Activated CD4-positive, alpha-beta T cell treated with anti-CD3 and anti-CD28 coated beads for 36 hours (primary cell): ENCODE data around the gene PYDC1. TPM values are rescaled to one million over a fixed set of nuclear protein-coding genes. Genes with fewer than 3 reads are reported as not detected.
"Not testable (repeated sequence)": the region's sequence is repeated elsewhere in the genome, so short reads cannot be mapped to it uniquely, and the experiment has no call there.

Experiments used
- ATAC-seq: fragments of 200-7000 bp; cut with Tn5 transposase; one replicate; pipeline ENCODE4 v1.10.0; 2021; ENCODE audit warnings: mild to moderate bottlenecking, moderate library complexity
- CTCF ChIA-PET: fragments of 350-600 bp; sonication (Branson Sonifier 250); formaldehyde crosslinking; loops from one replicate; lab custom pipeline; 2021; ENCODE audit warnings: antibody characterized with exemption; lab: Charles Lee
- POLR2A ChIA-PET: fragments of 350-600 bp; sonication (Branson Sonifier 250); formaldehyde crosslinking; loops from one replicate; lab custom pipeline; 2021; ENCODE audit warnings: antibody characterized with exemption, inconsistent platforms; lab: Charles Lee
- DNase-seq: peaks from one replicate; pipeline ENCODE4 v3.0.0-alpha.2; 2020
- H3K27ac Mint-ChIP-seq: one replicate; pipeline ENCODE4 v1.8.0; 2021; ENCODE audit warnings: mixed read lengths
- H3K27me3 Mint-ChIP-seq: one replicate; pipeline ENCODE4 v1.8.0; 2021; ENCODE audit warnings: mixed read lengths
- H3K36me3 Mint-ChIP-seq: one replicate; pipeline ENCODE4 v1.8.0; 2021; ENCODE audit warnings: low read depth, mixed read lengths
- H3K4me1 Mint-ChIP-seq: one replicate; pipeline ENCODE4 v1.8.0; 2021; ENCODE audit warnings: mixed read lengths
- H3K4me3 Mint-ChIP-seq: one replicate; pipeline ENCODE4 v1.8.0; 2021; ENCODE audit warnings: mild to moderate bottlenecking, moderate library complexity, mixed read lengths
- H3K9me3 Mint-ChIP-seq: one replicate; pipeline ENCODE4 v1.8.0; 2021; ENCODE audit warnings: low read depth, mixed read lengths
- intact Hi-C, 2 experiments: fragments of 100-400 bp; cut with DNase I in 1 of 2; cut with micrococcal nuclease in 1 of 2; formaldehyde crosslinking; loops; one replicate each; pipeline versions ENCODE4 v1.14.2 to v1.15.1; 2022 to 2024; cut with DNase I, micrococcal nuclease
- total RNA-seq, 2 experiments: library from RNA; stranded (reverse); gene quantifications; one replicate each; pipeline ENCODE4 v1.2.3, GENCODE V29; 2021

PYDC1 gene
- total RNA-seq, 2 experiments from 2014 or later = not detected

DNA sequence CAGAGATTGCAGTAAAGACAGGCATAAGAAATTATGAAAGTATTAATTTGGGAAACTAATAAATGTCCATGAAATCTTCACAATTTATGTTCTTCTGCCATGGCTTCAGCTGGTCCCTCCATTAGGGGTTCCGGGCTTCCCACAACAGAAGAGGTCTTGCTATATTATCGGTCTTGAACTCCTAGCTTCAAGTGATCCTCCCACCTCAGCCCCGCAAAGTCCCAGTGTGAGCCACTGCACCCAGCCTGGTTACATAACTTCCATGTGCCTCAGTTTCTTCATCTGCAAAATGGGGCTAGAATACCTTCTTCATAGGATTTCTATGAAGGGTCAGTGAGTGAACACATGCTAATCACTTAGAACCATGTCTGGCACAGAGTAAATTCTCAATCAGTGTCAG lies 29.4 kb upstream of the PYDC1 start:
- intact Hi-C loops = no loop called here
- no peaks in the 10 kb centered on the region for H3K36me3 Mint-ChIP-seq
- ChIA-PET CTCF (no interaction called here), POLR2A (no interaction called here)
- H3K27me3 Mint-ChIP-seq = no peaks in the 10 kb centered on the region
- no peak overlapping the region for H3K27ac Mint-ChIP-seq
- DNase-seq (no peak), ATAC-seq (no peak)
- no peak overlapping the region for H3K4me3 Mint-ChIP-seq
- no peaks in the 10 kb centered on the region for H3K9me3 Mint-ChIP-seq
- H3K4me1 Mint-ChIP-seq = peaks cover 11% of the 10 kb centered on the region

DNA sequence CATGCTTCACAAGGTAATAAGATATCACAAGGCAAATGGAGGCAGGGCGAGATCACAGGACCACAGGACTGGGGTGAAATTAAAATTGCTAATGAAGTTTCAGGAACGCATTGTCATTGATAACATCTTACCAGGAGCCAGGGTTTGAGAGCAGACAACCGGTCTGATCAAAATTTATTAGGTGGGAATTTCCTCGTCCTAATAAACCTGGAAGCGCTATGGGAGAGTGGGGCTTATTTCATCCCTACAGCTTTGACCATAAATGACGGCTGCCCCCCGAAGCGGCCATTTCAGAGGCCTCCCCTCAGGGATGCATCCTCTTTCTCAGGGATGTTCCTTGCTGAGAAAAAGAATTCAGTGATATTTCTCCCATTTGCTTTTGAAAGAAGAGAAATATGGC lies 28.7 kb upstream of the PYDC1 start:
- POLR2A ChIA-PET, intact Hi-C loops, H3K4me3 Mint-ChIP-seq, H3K27me3 Mint-ChIP-seq, H3K36me3 Mint-ChIP-seq, H3K9me3 Mint-ChIP-seq, H3K27ac Mint-ChIP-seq, DNase-seq, H3K4me1 Mint-ChIP-seq, CTCF ChIA-PET, ATAC-seq: not testable (repeated sequence)

- ChIA-PET CTCF (interaction anchor here (0.5 kb wide), 1 partner anchor 35 kb away, joined by 3 read pairs; no protein-coding TSS in a partner anchor), POLR2A (no interaction called here)
- no peaks in the 10 kb centered on the region for H3K36me3 Mint-ChIP-seq
- no peaks in the 10 kb centered on the region for H3K27me3 Mint-ChIP-seq
- ATAC-seq = no peak
- no peak overlapping the region for H3K27ac Mint-ChIP-seq
- DNase-seq = no peak
- intact Hi-C loops = no loop called here
- no peaks in the 10 kb centered on the region for H3K4me1 Mint-ChIP-seq
- H3K9me3 Mint-ChIP-seq = no peaks in the 10 kb centered on the region
- no peak overlapping the region for H3K4me3 Mint-ChIP-seq
Measured at GRCh38 chr16:31243734-31244670, 27.1 kb upstream of the PYDC1 start.

GRCh38 chr16:31242206-31242605 lies 25.3 kb upstream of the PYDC1 start:
- H3K27me3 Mint-ChIP-seq = no peaks in the 10 kb centered on the region
- DNase-seq (no peak), ATAC-seq (no peak)
- intact Hi-C loops = no loop called here
- H3K9me3 Mint-ChIP-seq = no peaks in the 10 kb centered on the region
- H3K4me3 Mint-ChIP-seq = no peak overlapping the region
- H3K27ac Mint-ChIP-seq = no peak overlapping the region
- H3K4me1 Mint-ChIP-seq = no peaks in the 10 kb centered on the region
- no peaks in the 10 kb centered on the region for H3K36me3 Mint-ChIP-seq
- CTCF ChIA-PET = no interaction called here
- POLR2A ChIA-PET = no interaction called here

DNA sequence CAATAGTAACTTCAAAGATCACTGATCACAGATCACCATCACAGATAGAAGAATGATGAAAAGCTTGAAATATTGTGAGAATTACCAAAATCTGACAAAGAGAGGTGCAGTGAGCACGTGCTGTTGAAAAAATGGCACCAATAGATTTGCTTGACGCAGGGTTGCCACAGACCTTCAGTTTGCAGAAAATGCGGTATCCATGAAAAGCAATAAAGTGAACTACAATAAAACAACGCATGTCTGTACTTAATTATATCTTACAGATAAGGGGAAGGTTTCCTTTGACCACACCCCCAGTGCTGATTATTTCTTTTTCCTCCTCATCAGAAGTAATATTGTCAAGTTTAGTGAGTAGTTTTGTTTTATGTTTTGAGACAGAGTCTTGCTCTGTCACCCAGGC lies 21.1 kb upstream of the PYDC1 start:
- POLR2A ChIA-PET = no interaction called here

DNA sequence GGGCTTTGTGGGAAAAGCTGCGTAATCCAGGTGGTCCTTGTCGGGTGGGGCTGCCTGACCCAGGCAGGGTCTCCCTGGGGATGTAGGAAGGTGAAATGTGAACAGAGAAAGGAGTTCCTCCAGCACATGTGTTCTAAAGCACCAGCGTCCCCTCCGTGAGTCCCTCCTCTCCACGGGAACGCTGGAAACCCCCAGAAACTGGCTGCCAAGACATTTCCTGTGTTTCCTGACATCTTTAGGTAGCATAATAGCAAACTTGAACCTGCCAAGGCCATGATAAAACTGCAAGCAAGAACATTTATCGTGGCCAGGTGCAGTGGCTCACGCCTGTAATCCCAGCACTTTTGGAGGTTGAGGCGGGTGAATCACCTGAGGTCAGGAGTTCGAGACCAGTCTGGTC lies 12.6 kb upstream of the PYDC1 start:
- Mint-ChIP-seq H3K4me3 (no peak overlapping the region), H3K9me3 (no peaks in the 10 kb centered on the region), H3K27ac (no peak overlapping the region), H3K4me1 (no peaks in the 10 kb centered on the region), H3K36me3 (no peaks in the 10 kb centered on the region), H3K27me3 (peaks cover 3% of the 10 kb centered on the region)
- DNase-seq (no peak), ATAC-seq (no peak)
- intact Hi-C loops = no loop called here
- ChIA-PET POLR2A (no interaction called here), CTCF (interaction anchor here (0.9 kb wide), 1 partner anchor 225 kb away, joined by 3 read pairs; no protein-coding TSS in a partner anchor)

More for the DNA sequence above, 21.1 kb upstream of the PYDC1 start:
- H3K36me3 Mint-ChIP-seq = no peaks in the 10 kb centered on the region
- H3K4me1 Mint-ChIP-seq = no peaks in the 10 kb centered on the region
- DNase-seq (no peak), ATAC-seq (no peak)
- no peaks in the 10 kb centered on the region for H3K9me3 Mint-ChIP-seq
- CTCF ChIA-PET = no interaction called here
- no peak overlapping the region for H3K4me3 Mint-ChIP-seq
- intact Hi-C loops = no loop called here
- H3K27ac Mint-ChIP-seq = no peak overlapping the region
- no peaks in the 10 kb centered on the region for H3K27me3 Mint-ChIP-seq

DNA sequence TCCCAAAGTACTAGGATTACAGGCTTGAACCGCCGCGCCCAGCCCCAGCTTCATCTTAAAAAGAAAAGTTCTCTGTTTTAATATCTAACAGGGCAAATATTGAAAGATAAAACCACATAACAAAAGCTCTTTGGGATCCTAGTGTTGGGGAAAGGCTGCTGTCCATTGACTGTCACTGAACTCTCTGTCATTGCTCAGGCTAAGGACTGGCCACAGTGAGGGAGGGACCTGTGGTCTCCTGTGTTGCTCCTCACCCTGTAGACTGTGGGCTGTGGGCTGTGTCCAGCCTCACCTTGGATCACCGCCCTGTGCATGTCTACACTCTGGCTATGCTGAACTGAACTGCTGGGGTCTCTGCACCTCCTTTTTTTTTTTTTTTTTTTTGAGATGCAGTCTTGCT lies 11.3 kb upstream of the PYDC1 start:
- Mint-ChIP-seq H3K4me1 (no peaks in the 10 kb centered on the region), H3K27me3 (peaks cover 3% of the 10 kb centered on the region), H3K36me3 (no peaks in the 10 kb centered on the region), H3K27ac (no peak overlapping the region), H3K9me3 (no peaks in the 10 kb centered on the region), H3K4me3 (no peak overlapping the region)
- ChIA-PET CTCF (interaction anchor here (0.5 to 1.3 kb wide), 2 partner anchors 25 to 165 kb away, joined by 3 to 4 read pairs; no protein-coding TSS in a partner anchor), POLR2A (no interaction called here)
- DNase-seq (no peak), ATAC-seq (no peak)
- intact Hi-C loops = no loop called here

GRCh38 chr16:31225193-31225592 lies 8.3 kb upstream of the PYDC1 start:
- ATAC-seq (no peak), DNase-seq (no peak)
- Mint-ChIP-seq H3K27ac (no peak overlapping the region), H3K4me3 (no peak overlapping the region), H3K36me3 (no peaks in the 10 kb centered on the region), H3K9me3 (no peaks in the 10 kb centered on the region), H3K27me3 (peaks cover 12% of the 10 kb centered on the region), H3K4me1 (no peaks in the 10 kb centered on the region)
- ChIA-PET POLR2A (no interaction called here), CTCF (no interaction called here)
- intact Hi-C loops = no loop called here

DNA sequence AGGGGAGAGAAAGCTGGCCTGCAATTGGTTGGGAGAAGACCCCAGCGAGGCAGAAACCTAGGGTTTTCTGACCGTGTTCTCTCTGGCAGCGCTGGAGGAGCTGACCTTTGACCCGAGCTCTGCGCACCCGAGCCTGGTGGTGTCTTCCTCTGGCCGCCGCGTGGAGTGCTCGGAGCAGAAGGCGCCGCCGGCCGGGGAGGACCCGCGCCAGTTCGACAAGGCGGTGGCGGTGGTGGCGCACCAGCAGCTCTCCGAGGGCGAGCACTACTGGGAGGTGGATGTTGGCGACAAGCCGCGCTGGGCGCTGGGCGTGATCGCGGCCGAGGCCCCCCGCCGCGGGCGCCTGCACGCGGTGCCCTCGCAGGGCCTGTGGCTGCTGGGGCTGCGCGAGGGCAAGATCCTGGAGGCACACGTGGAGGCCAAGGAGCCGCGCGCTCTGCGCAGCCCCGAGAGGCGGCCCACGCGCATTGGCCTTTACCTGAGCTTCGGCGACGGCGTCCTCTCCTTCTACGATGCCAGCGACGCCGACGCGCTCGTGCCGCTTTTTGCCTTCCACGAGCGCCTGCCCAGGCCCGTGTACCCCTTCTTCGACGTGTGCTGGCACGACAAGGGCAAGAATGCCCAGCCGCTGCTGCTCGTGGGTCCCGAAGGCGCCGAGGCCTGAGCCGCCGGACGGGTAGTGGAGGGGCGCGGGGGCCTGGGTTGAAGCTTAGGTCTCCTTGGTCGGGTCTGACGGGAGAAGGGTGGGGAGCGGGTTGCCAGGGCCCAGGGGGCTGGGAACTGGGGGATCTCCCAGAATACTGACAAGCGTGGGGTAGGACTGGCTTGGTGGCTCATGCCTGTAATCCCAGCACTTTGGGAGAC lies 7.4 kb upstream of the PYDC1 start:
- Mint-ChIP-seq H3K9me3 (no peaks in the 10 kb centered on the region), H3K27me3 (peaks cover 12% of the 10 kb centered on the region), H3K4me3 (no peak overlapping the region), H3K36me3 (no peaks in the 10 kb centered on the region), H3K27ac (no peak overlapping the region), H3K4me1 (no peaks in the 10 kb centered on the region)
- ChIA-PET POLR2A (no interaction called here), CTCF (interaction anchor here (0.7 kb wide), 1 partner anchor 391 kb away, joined by 3 read pairs; no protein-coding TSS in a partner anchor)
- intact Hi-C loops = no loop called here
- DNase-seq (no peak), ATAC-seq (no peak)

GRCh38 chr16:31223044-31223443 lies 6.1 kb upstream of the PYDC1 start:
- DNase-seq (no peak), ATAC-seq (no peak)
- intact Hi-C loops = no loop called here
- Mint-ChIP-seq H3K9me3 (no peaks in the 10 kb centered on the region), H3K4me3 (no peak overlapping the region), H3K36me3 (no peaks in the 10 kb centered on the region), H3K27me3 (peaks cover 16% of the 10 kb centered on the region), H3K4me1 (no peaks in the 10 kb centered on the region), H3K27ac (no peak overlapping the region)
- CTCF ChIA-PET = interaction anchor here (0.6 kb wide), 1 partner anchor 357 kb away, joined by 3 read pairs; no protein-coding TSS in a partner anchor
- POLR2A ChIA-PET = no interaction called here

- ChIA-PET POLR2A (no interaction called here), CTCF (no interaction called here)
- H3K27ac Mint-ChIP-seq = no peak overlapping the region
- H3K27me3 Mint-ChIP-seq = peaks cover 26% of the 10 kb centered on the region
- DNase-seq = no peak
- no peaks in the 10 kb centered on the region for H3K36me3 Mint-ChIP-seq
- H3K9me3 Mint-ChIP-seq = no peaks in the 10 kb centered on the region
- peaks cover 5% of the 10 kb centered on the region for H3K4me1 Mint-ChIP-seq
- intact Hi-C loops = no loop called here
- no peak overlapping the region for H3K4me3 Mint-ChIP-seq
- no peak for ATAC-seq
Measured at GRCh38 chr16:31221357-31222160, 4.6 kb upstream of the PYDC1 start.
